ENCODE data around the gene NKX2-8.

Gene NKX2-8

DNA sequence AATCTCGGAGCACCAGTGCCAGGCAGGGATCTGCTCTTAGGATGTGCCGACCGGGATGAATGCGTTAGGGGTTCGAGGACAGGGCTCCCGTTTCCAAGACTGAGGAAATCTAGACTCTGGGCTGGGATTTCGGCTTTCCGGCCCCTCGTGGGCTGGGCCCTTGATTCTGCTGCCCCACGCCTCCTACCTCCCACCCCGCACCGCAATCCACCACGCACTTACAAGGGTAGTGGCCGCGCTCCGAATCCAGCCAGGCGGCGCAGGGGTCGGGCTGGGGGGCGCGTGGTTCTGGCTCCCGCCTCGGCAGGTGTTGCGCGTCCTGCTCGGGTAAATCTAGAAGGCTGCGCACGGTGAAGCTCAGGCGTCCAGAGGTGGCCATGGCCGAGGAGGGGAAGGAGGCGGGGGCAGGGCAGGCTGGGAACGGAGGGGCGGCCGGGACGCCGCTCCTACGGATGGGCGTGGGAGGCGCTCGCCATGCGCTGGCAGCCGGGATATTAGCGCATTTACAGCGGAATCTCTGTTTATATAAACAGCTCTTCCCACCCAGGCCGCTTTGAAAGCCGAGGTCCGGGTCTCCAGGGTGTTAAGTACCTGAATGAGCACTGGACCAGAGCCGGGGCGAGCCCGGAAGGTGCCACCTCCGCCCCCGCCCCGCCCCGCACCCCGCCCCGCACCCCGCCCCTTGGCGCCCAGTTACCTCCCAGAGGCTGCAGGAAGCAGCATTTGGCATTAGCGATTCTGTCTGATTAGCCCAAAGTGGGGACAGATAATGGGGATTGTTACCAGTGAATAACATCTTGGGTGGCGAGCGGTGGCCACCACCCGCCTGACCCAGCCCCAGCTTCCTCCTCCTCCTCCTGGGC is at the start of gene NKX2-8:
Gene NKX2-8, minus strand, starts transcription at position 604 of the 863 bp plus-strand sequence. Its CDS starts 225 bp downstream, at position 379.
- DNase-seq (ENCODE audit: low spot score): no peak

- no peak for DNase-seq (ENCODE audit: low spot score)
Observed at GRCh38 chr14:36627981-36628380, 45.6 kb upstream of the NKX2-8 start.

GRCh38 chr14:36626151-36626550 is 43.7 kb upstream of the NKX2-8 start:
- DNase-seq (ENCODE audit: low spot score): no peak

DNA sequence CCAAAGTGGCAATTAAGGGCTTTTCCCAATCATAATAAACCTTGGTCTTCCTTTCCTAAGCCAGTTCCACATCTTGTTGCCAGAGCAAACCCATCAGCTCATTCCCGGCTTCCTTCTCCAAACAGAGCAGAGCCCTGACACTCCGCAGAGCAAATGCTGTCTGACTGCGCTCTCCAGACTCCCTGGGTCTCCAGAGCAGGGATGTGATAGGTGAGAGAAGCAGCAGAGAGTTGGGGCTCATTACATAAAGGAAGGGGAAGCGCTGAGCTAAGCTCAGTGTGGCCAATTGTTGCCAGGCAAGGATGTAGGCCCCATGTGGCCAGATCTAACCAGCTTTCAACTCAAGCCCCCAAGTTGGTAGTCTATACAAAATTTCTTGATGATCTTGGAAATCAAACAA is 43.0 kb upstream of the NKX2-8 start:
- no peak for DNase-seq (ENCODE audit: low spot score)

- no peak for DNase-seq (ENCODE audit: low spot score)
Observed at GRCh38 chr14:36625014-36625413, 42.6 kb upstream of the NKX2-8 start.

DNA sequence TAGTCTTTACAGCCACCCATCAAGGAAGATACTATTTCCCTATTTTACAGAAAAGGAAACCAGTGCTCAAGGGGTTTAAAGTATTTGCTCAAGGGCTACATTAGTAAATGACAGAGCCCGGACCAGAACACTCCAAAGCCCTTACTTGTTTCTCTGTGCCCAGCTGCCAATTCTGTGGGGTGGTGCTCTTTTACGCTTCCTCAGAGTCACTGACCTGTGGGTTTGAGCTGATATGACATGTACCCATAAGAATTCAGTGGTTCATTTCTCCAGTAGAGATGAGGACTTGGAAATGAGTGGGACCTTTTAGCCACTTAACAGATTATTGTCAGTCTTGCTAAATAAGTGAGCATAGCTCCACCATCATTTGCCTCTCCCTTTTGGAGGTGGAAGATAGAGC is 37.4 kb upstream of the NKX2-8 start:
- no peak for DNase-seq (ENCODE audit: low spot score)

GRCh38 chr14:36619131-36619530 is 36.7 kb upstream of the NKX2-8 start:
- DNase-seq (ENCODE audit: low spot score): no peak

GRCh38 chr14:36618641-36619040 is 36.2 kb upstream of the NKX2-8 start:
- DNase-seq (ENCODE audit: low spot score): no peak

GRCh38 chr14:36617824-36618223 is 35.4 kb upstream of the NKX2-8 start:
- no peak for DNase-seq (ENCODE audit: low spot score)

GRCh38 chr14:36605506-36605857 is 23.1 kb upstream of the NKX2-8 start:
- DNase-seq (ENCODE audit: low spot score): peak; percentile 19

- peak; percentile 84 for DNase-seq (ENCODE audit: low spot score)
Observed at GRCh38 chr14:36604757-36605505, 22.5 kb upstream of the NKX2-8 start.

DNA sequence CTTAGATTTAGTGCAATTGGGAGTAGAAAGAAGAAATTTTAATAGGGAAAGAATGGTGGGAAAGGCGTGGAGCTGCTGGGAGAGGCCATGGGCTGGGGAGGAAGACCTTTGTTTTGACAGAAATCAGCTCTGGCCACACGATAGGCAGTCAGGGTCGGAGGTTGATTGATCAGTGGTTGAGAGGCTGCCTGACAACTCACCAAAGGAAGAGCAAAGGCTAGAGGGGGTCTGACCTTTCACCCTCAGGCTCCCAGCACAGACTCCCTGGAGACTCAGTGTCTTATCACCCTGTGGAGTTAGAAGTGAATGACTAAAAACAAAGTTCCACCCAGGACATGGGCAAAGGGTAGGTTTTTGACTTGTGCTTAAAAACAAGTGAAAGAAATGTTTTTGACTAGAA is 18.0 kb upstream of the NKX2-8 start:
- no peak for DNase-seq (ENCODE audit: low spot score)

- DNase-seq (ENCODE audit: low spot score): no peak
Observed at GRCh38 chr14:36591482-36591881, 9.1 kb upstream of the NKX2-8 start.

GRCh38 chr14:36588788-36589187 is 6.4 kb upstream of the NKX2-8 start:
- DNase-seq (ENCODE audit: low spot score): no peak

DNA sequence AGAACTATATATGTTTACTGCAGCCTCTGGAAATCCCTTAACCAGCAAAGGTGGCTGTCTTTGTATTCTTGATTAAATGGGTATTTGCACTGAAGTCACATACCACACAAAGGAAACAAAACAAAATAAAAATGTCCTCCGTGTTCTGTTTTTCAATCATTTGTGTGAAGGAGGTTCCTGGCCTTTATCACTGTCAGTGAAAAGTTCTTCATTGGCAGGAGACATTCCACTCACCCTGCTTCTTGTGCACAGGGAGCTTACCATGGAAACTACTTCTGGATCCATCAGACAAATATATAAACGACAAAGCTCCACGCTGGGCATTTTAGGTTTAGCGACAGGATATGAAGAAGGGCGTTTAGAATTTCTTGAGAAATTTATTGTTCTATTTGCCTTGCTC is 5.7 kb upstream of the NKX2-8 start:
- DNase-seq (ENCODE audit: low spot score): no peak

- no peak for DNase-seq (ENCODE audit: low spot score)
Observed at GRCh38 chr14:36585100-36585499, 2.7 kb upstream of the NKX2-8 start.

GRCh38 chr14:36583893-36584811 is 1.7 kb upstream of the NKX2-8 start:
- DNase-seq (ENCODE audit: low spot score): no peak

GRCh38 chr14:36583242-36583892 is 953 bp upstream of the NKX2-8 start:
- DNase-seq (ENCODE audit: low spot score): no peak

- no peak for DNase-seq (ENCODE audit: low spot score)
Observed at GRCh38 chr14:36582874-36583241, 444 bp upstream of the NKX2-8 start.

DNA sequence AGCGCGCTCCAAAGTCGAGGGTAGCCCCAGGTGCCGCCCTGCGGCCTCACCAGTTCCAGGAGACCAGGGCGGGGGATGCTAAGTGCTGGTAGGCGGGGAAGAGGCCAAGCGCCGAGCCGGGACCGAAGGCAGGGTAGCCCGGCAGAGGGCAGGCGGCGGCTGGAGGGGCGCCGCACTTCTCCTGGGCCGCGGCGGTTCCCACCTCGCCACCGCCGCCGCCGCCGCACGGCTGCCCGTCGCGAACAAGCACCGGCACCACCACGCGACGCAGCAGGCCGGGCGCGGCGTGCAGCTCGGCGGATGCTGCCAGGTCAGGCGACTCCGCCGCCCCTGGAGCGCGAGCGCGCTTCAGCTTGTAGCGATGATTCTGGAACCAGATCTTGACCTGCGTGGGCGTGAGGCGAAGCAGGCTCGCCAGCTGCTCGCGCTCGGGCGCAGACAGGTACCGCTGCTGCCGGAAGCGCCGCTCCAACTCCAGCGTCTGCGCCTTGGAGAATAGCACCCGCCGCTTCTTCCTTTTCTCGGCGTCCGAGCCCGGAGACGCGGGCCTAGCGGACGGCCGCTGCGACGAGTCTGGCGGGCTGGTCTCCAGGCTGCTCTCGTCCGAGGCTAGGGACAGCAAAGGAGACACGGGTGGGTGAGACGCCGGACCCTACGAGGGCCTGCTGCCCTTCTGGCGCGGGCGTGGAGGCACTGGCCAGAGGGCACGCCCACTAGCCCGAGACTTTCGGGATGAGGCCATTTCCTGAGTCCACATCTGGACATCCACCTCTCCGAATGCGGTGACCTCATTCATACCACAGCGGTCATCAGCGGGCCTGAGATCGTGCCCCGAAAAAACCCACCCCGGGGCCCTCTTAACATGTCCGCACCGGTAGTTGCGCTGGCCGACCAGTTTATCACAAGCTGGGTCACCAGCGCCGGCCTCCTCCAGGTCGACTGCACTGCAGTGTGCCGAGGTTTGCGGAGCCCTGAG is 1.3 kb downstream of the NKX2-8 start:
- DNase-seq (ENCODE audit: low spot score): peak; percentile 25

All from AG08395 (cell line).